Effector memory CD4-positive, alpha-beta T cell (primary cell): ENCODE results near the gene NFIX.

ENCODE experiments used
- DNase-seq, 3 donors: peaks; one replicate each; pipeline ENCODE4 v3.0.0-alpha.2; 2020
- H3K27ac ChIP-seq: 2 replicates; pipeline ENCODE4 v1.7.0; 2013; ENCODE audit warnings: mild to moderate bottlenecking, low read length, moderate library complexity; ENCODE audit not compliant: insufficient read depth, poor library complexity, severe bottlenecking
- H3K27me3 ChIP-seq: replicated peaks from 2 replicates; pipeline ENCODE4 v1.7.0; 2013; ENCODE audit warnings: mild to moderate bottlenecking, low read length; ENCODE audit not compliant: insufficient read depth, control insufficient read depth, poor library complexity, severe bottlenecking
- H3K36me3 ChIP-seq: 2 replicates; pipeline ENCODE4 v1.7.0; 2013; ENCODE audit warnings: mild to moderate bottlenecking, low read length, moderate library complexity; ENCODE audit not compliant: control insufficient read depth, insufficient read depth
- H3K4me1 ChIP-seq: 2 replicates; pipeline ENCODE4 v1.7.0; 2013; ENCODE audit warnings: low read length, mild to moderate bottlenecking; ENCODE audit not compliant: control insufficient read depth, insufficient read depth, poor library complexity, severe bottlenecking
- H3K4me3 ChIP-seq: 2 replicates; pipeline ENCODE4 v1.7.0; 2013; ENCODE audit warnings: low read length, low read depth, mild to moderate bottlenecking; ENCODE audit not compliant: insufficient read depth, poor library complexity, severe bottlenecking
- H3K9me3 ChIP-seq: 2 replicates; pipeline ENCODE4 v1.7.0; 2013; ENCODE audit warnings: mild to moderate bottlenecking, low read length, moderate library complexity; ENCODE audit not compliant: control insufficient read depth

Gene NFIX

GRCh38 chr19:13014921-13015280 is 19.6 kb downstream of the NFIX start:
- H3K27me3 ChIP-seq: peaks cover 53% of the 10 kb centered on the region
- H3K9me3 ChIP-seq: no peaks in the 10 kb centered on the region
- peaks cover 23% of the 10 kb centered on the region for H3K4me1 ChIP-seq
- H3K27ac ChIP-seq: no peak overlapping the region
- no peak overlapping the region for H3K4me3 ChIP-seq
- no peak for DNase-seq
- H3K36me3 ChIP-seq: no peaks in the 10 kb centered on the region

- H3K9me3 ChIP-seq: no peaks in the 10 kb centered on the region
- H3K27ac ChIP-seq: no peak overlapping the region
- DNase-seq: no peak
- no peak overlapping the region for H3K4me3 ChIP-seq
- H3K27me3 ChIP-seq: peaks cover 48% of the 10 kb centered on the region
- peaks cover 23% of the 10 kb centered on the region for H3K4me1 ChIP-seq
- no peaks in the 10 kb centered on the region for H3K36me3 ChIP-seq
Measured at GRCh38 chr19:13015361-13016223, 20.3 kb downstream of the NFIX start.

GRCh38 chr19:13016245-13016627 is 21.0 kb downstream of the NFIX start:
- H3K27ac ChIP-seq: no peak overlapping the region
- peaks cover 44% of the 10 kb centered on the region for H3K27me3 ChIP-seq
- peaks cover 23% of the 10 kb centered on the region for H3K4me1 ChIP-seq
- H3K36me3 ChIP-seq: no peaks in the 10 kb centered on the region
- H3K4me3 ChIP-seq: no peak overlapping the region
- DNase-seq: no peak
- H3K9me3 ChIP-seq: no peaks in the 10 kb centered on the region

- H3K4me1 ChIP-seq: peaks cover 23% of the 10 kb centered on the region
- no peak overlapping the region for H3K27ac ChIP-seq
- H3K36me3 ChIP-seq: no peaks in the 10 kb centered on the region
- H3K27me3 ChIP-seq: peaks cover 43% of the 10 kb centered on the region
- H3K4me3 ChIP-seq: no peak overlapping the region
- no peak for DNase-seq
- no peaks in the 10 kb centered on the region for H3K9me3 ChIP-seq
Measured at GRCh38 chr19:13016628-13017305, 21.5 kb downstream of the NFIX start.

- H3K4me1 ChIP-seq: peaks cover 22% of the 10 kb centered on the region
- H3K4me3 ChIP-seq: no peak overlapping the region
- no peak for DNase-seq
- H3K9me3 ChIP-seq: no peaks in the 10 kb centered on the region
- H3K36me3 ChIP-seq: no peaks in the 10 kb centered on the region
- peaks cover 37% of the 10 kb centered on the region for H3K27me3 ChIP-seq
- no peak overlapping the region for H3K27ac ChIP-seq
Measured at GRCh38 chr19:13017306-13018034, 22.2 kb downstream of the NFIX start.

GRCh38 chr19:13018035-13018914 is 23.0 kb downstream of the NFIX start:
- DNase-seq: no peak
- Histone ChIP-seq H3K36me3 (no peaks in the 10 kb centered on the region), H3K27ac (no peak overlapping the region), H3K4me1 (peaks cover 17% of the 10 kb centered on the region), H3K27me3 (peaks cover 30% of the 10 kb centered on the region), H3K9me3 (no peaks in the 10 kb centered on the region), H3K4me3 (no peak overlapping the region)

- DNase-seq: no peak
- Histone ChIP-seq H3K4me3 (no peak overlapping the region), H3K36me3 (no peaks in the 10 kb centered on the region), H3K27ac (no peak overlapping the region), H3K27me3 (peaks cover 28% of the 10 kb centered on the region), H3K9me3 (no peaks in the 10 kb centered on the region), H3K4me1 (peaks cover 12% of the 10 kb centered on the region)
Measured at GRCh38 chr19:13019332-13019731, 24.1 kb downstream of the NFIX start.

- no peaks in the 10 kb centered on the region for H3K9me3 ChIP-seq
- no peaks in the 10 kb centered on the region for H3K36me3 ChIP-seq
- peaks cover 11% of the 10 kb centered on the region for H3K4me1 ChIP-seq
- H3K4me3 ChIP-seq: no peak overlapping the region
- H3K27me3 ChIP-seq: peaks cover 29% of the 10 kb centered on the region
- H3K27ac ChIP-seq: no peak overlapping the region
- no peak for DNase-seq
Measured at GRCh38 chr19:13020002-13020414, 24.7 kb downstream of the NFIX start.

- H3K4me1 ChIP-seq: peaks cover 11% of the 10 kb centered on the region
- H3K27me3 ChIP-seq: peaks cover 25% of the 10 kb centered on the region
- H3K36me3 ChIP-seq: no peaks in the 10 kb centered on the region
- no peak overlapping the region for H3K27ac ChIP-seq
- DNase-seq: no peak
- H3K4me3 ChIP-seq: no peak overlapping the region
- H3K9me3 ChIP-seq: no peaks in the 10 kb centered on the region
Measured at GRCh38 chr19:13022111-13022858, 27.0 kb downstream of the NFIX start.
